DOHH2 (cell line): ENCODE measurements around the gene EME2.

Experiments used
- H3F3A ChIP-seq: fragments of 200-600 bp; sonication (generic), shearing (Covaris generic); 2 replicates; pipeline ENCODE4 v1.6.0; 2016; ENCODE audit warnings: antibody characterized with exemption, mild to moderate bottlenecking; ENCODE audit not compliant: control insufficient read depth, insufficient read depth
- H3K27ac ChIP-seq: fragments of 200-600 bp; sonication (generic); 2 replicates; pipeline ENCODE4 v1.5.1; 2014; ENCODE audit warnings: low read depth, mild to moderate bottlenecking, low read length, moderate library complexity
- H3K27me3 ChIP-seq: fragments of 200-600 bp; sonication (generic); 2 replicates; pipeline ENCODE4 v1.6.1; 2014; ENCODE audit warnings: mild to moderate bottlenecking, low read length, mixed read lengths; ENCODE audit not compliant: control insufficient read depth
- H3K36me3 ChIP-seq: fragments of 200-600 bp; sonication (generic); 2 replicates; pipeline ENCODE4 v1.6.1; 2014; ENCODE audit warnings: mild to moderate bottlenecking, low read length, moderate library complexity, mixed read lengths; ENCODE audit not compliant: control insufficient read depth
- H3K4me1 ChIP-seq: fragments of 200-600 bp; sonication (generic); 2 replicates; pipeline ENCODE4 v1.6.1; 2014; ENCODE audit warnings: mild to moderate bottlenecking, low read length, mixed read lengths; ENCODE audit not compliant: control insufficient read depth
- H3K4me2 ChIP-seq: fragments of 200-600 bp; sonication (generic); 2 replicates; pipeline ENCODE4 v1.6.0; 2014; ENCODE audit warnings: mild to moderate bottlenecking, low read length, moderate library complexity
- H3K4me3 ChIP-seq: fragments of 200-600 bp; sonication (generic); 2 replicates; pipeline ENCODE4 v1.5.1; 2014; ENCODE audit warnings: mild to moderate bottlenecking, low read length, mixed read lengths
- H3K79me2 ChIP-seq: fragments of 200-600 bp; sonication (generic); 2 replicates; pipeline ENCODE4 v1.6.1; 2014; ENCODE audit warnings: mild to moderate bottlenecking, low read length, mixed read lengths; ENCODE audit not compliant: control insufficient read depth
- H3K9me2 ChIP-seq: fragments of 200-600 bp; sonication (generic); replicated peaks from 2 replicates; pipeline ENCODE4 v1.6.1; 2014; ENCODE audit warnings: mild to moderate bottlenecking, low read length, mixed read lengths; ENCODE audit not compliant: control insufficient read depth
- H3K9me3 ChIP-seq: fragments of 200-600 bp; sonication (generic); 2 replicates; pipeline ENCODE4 v1.6.1; 2014; ENCODE audit warnings: antibody characterized with exemption, low read length, mixed read lengths; ENCODE audit not compliant: control insufficient read depth, insufficient read depth
- H4K20me1 ChIP-seq: fragments of 200-600 bp; sonication (generic); 2 replicates; pipeline ENCODE4 v1.6.0; 2014; ENCODE audit warnings: low read depth, mild to moderate bottlenecking, antibody characterized with exemption, low read length, moderate library complexity; ENCODE audit not compliant: control insufficient read depth, insufficient read depth
- CTCF ChIP-seq: fragments of 200-600 bp; sonication (generic); IDR thresholded peaks from one replicate; pipeline ENCODE4 v1.5.1; 2014; ENCODE audit warnings: antibody characterized with exemption, mild to moderate bottlenecking, low read depth, low read length; ENCODE audit not compliant: poor library complexity, severe bottlenecking
- EZH2phosphoT487 ChIP-seq: fragments of 200-600 bp; sonication (generic); IDR thresholded peaks from 2 replicates; pipeline ENCODE4 v1.6.1; 2017; ENCODE audit warnings: borderline replicate concordance, mild to moderate bottlenecking, antibody characterized with exemption, low read length, moderate library complexity, mixed read lengths

The EME2 gene

DNA sequence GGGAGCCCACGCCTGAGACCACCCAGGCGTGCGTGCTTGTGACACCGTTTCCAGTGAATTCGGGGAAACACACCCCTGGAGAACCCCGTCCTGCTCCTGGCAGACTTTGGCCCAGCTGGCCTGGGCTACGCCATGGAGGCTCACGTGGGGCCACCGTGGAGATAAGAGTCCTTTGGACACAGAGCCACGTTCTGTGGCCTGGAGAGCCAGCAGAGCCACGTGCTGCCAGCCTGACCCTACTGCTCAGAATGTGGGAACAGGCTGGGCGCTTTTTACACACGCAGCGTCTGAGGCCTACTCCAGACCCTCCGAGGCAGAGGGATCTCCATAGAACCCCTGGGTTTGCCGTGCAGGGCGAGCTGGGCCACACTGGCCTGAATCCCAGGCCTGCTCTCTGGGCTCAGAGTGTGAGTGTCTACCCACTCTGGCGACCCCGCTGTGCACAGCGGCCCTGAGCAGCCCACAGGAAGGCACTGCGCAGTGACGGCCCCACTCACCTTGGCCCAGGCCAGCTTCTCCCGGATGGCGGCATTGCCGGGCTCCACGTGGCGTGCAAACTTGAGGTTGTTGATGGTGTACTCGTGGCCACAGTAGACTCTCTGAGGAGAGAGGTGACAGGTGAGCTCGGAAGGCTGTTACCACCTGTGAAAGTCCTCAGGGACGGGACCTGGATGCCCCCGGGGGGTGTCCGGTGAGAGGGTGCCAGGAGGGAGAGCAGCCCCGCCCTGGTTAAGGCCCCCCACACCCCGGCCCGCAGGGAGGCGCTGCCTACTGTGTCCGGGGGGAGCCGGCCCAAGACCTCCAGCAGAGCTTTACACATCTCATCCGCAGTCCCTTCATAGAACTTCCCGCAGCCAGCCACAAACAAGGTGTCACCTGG is 44.0 kb downstream of the EME2 start:
- no peak overlapping the region for H3K4me2 ChIP-seq
- no peaks in the 10 kb centered on the region for H3K9me3 ChIP-seq
- H4K20me1 ChIP-seq: no peaks in the 10 kb centered on the region
- no peaks in the 10 kb centered on the region for H3K9me2 ChIP-seq
- H3K79me2 ChIP-seq: no peaks in the 10 kb centered on the region
- no peaks in the 10 kb centered on the region for H3K4me1 ChIP-seq
- H3K27ac ChIP-seq: no peak overlapping the region
- no peaks in the 10 kb centered on the region for H3F3A ChIP-seq
- no peak overlapping the region for H3K4me3 ChIP-seq
- H3K36me3 ChIP-seq: no peaks in the 10 kb centered on the region
- H3K27me3 ChIP-seq: no peaks in the 10 kb centered on the region
- TF ChIP-seq CTCF (no peak), EZH2phosphoT487 (no peak)

DNA sequence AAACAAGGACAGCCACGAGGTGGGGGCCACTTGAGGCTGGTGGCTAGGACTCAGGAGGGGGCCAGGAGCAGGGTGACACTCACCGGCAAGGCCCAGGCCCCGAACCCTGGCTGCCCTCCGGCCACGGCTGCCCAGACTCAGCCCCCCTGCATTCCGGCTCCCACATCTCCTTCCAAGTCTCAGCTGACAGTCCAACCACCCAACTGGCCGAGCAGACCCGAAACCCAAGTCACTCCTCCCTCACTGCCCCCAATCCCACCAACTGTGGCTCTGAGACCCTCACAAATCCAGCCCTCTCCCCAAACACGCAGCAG is 44.6 kb downstream of the EME2 start:
- TF ChIP-seq CTCF (no peak), EZH2phosphoT487 (no peak)
- H3K4me2 ChIP-seq: no peak overlapping the region
- H4K20me1 ChIP-seq: no peaks in the 10 kb centered on the region
- H3K4me1 ChIP-seq: no peaks in the 10 kb centered on the region
- no peaks in the 10 kb centered on the region for H3K36me3 ChIP-seq
- H3K79me2 ChIP-seq: no peaks in the 10 kb centered on the region
- no peaks in the 10 kb centered on the region for H3K27me3 ChIP-seq
- no peaks in the 10 kb centered on the region for H3K9me3 ChIP-seq
- no peaks in the 10 kb centered on the region for H3F3A ChIP-seq
- no peak overlapping the region for H3K4me3 ChIP-seq
- H3K27ac ChIP-seq: no peak overlapping the region
- H3K9me2 ChIP-seq: no peaks in the 10 kb centered on the region

DNA sequence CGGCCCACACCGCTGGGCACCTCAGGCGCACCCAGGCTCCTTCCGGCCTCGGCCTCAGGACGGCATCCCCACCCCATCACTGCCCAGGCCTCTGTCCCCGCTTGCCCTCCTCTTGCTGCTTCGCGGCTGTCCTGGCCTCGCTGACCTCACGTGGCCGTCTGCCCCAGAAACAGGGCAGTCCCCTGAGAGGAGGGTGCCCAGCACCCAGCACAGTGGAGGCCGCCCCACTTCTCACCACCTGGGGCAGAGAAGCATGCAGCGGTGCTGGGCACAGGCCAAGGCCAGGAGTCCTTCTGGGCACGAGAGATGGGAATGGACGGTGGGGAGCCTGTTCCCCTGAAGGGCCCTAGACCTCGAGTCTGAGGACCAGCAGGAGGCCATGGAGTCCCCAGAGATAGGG is 45.1 kb downstream of the EME2 start:
- H3K79me2 ChIP-seq: no peaks in the 10 kb centered on the region
- H3F3A ChIP-seq: no peaks in the 10 kb centered on the region
- TF ChIP-seq EZH2phosphoT487 (no peak), CTCF (no peak)
- H3K4me1 ChIP-seq: no peaks in the 10 kb centered on the region
- H3K36me3 ChIP-seq: no peaks in the 10 kb centered on the region
- H3K9me2 ChIP-seq: no peaks in the 10 kb centered on the region
- no peaks in the 10 kb centered on the region for H4K20me1 ChIP-seq
- H3K4me3 ChIP-seq: no peak overlapping the region
- no peak overlapping the region for H3K27ac ChIP-seq
- no peaks in the 10 kb centered on the region for H3K9me3 ChIP-seq
- H3K4me2 ChIP-seq: no peak overlapping the region
- no peaks in the 10 kb centered on the region for H3K27me3 ChIP-seq
